Mesothelial cell of epicardium (in vitro differentiated cells): Measurements from ENCODE around the gene YAP1. TPM values are rescaled to one million over a fixed set of nuclear protein-coding genes. Genes with fewer than 3 reads are reported as not detected.

Source experiments
- DNase-seq, 2 experiments: peaks; one replicate each; pipeline ENCODE4 v3.0.0; 2021; ENCODE audit warnings: low spot score in 2 of 2; ENCODE audit not compliant: unreplicated experiment in 2 of 2
- H3K27ac Mint-ChIP-seq: 2 replicates; pipeline ENCODE4 v1.8.0; 2021; ENCODE audit warnings: mixed read lengths
- H3K27me3 Mint-ChIP-seq: 2 replicates; pipeline ENCODE4 v1.8.0; 2021; ENCODE audit warnings: low read depth, mixed read lengths
- H3K36me3 Mint-ChIP-seq: 2 replicates; pipeline ENCODE4 v1.8.0; 2021; ENCODE audit warnings: mixed read lengths
- H3K4me1 Mint-ChIP-seq: 2 replicates; pipeline ENCODE4 v1.8.0; 2021; ENCODE audit warnings: mixed read lengths
- H3K4me3 Mint-ChIP-seq: 2 replicates; pipeline ENCODE4 v1.8.0; 2021; ENCODE audit warnings: mild to moderate bottlenecking, moderate library complexity, mixed read lengths
- H3K9me3 Mint-ChIP-seq: 2 replicates; pipeline ENCODE4 v1.8.0; 2021; ENCODE audit warnings: mixed read lengths
- total RNA-seq: library from RNA; stranded (reverse); gene quantifications from 3 replicates; pipeline ENCODE4 v1.2.1, GENCODE V29; 2021
- TF ChIP-seq, protein P1 (sequence below): fragments of 200-600 bp; sonication (generic); IDR thresholded peaks from one replicate; pipeline ENCODE4 v1.5.0; 2021; ENCODE audit warnings: antibody characterized with exemption; ENCODE audit not compliant: unreplicated experiment

The YAP1 gene
- total RNA-seq, 1 donor from 2014 or later = 194 TPM

DNA sequence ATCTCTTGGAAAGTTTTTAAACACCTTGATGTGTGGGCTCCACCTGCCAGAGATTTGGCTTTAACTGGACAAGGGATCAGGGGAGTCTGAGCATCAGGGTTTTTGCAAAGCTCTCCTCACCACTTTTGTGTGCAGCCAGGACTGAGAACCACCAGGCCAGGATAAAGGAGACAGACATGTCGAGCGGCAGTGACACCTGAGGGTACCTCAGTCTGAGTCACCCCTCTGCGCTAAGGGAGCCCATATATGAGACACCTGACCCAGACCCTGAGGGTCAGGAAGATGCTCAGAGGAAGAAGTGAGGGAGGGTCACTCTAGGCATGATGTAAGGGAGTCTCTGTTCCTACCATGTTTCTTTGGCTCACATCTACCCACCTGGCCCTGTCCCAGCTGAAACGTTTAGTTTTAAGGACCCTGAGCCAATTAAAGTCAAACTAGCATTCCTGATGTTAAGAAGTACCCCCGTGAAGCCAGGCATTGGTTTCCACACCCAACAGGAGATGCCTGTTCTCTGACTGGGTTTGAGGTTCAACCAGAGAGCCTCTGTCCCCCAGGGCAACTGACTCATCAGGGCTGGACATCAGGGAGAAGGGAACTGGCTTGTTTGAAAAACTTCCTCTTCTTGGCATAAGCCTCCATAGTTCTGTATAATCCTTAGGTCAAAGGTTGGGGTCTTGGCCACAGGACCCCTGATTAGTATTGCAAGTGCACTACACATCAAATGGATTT, 134.6 kb downstream of the YAP1 start:
- H3K4me3 Mint-ChIP-seq = no peak overlapping the region
- no peaks in the 10 kb centered on the region for H3K36me3 Mint-ChIP-seq
- TF ChIP-seq, protein P1, sequence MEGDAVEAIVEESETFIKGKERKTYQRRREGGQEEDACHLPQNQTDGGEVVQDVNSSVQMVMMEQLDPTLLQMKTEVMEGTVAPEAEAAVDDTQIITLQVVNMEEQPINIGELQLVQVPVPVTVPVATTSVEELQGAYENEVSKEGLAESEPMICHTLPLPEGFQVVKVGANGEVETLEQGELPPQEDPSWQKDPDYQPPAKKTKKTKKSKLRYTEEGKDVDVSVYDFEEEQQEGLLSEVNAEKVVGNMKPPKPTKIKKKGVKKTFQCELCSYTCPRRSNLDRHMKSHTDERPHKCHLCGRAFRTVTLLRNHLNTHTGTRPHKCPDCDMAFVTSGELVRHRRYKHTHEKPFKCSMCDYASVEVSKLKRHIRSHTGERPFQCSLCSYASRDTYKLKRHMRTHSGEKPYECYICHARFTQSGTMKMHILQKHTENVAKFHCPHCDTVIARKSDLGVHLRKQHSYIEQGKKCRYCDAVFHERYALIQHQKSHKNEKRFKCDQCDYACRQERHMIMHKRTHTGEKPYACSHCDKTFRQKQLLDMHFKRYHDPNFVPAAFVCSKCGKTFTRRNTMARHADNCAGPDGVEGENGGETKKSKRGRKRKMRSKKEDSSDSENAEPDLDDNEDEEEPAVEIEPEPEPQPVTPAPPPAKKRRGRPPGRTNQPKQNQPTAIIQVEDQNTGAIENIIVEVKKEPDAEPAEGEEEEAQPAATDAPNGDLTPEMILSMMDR = no peak
- H3K27me3 Mint-ChIP-seq = no peaks in the 10 kb centered on the region
- no peak for DNase-seq
- no peak overlapping the region for H3K27ac Mint-ChIP-seq
- peaks cover 3% of the 10 kb centered on the region for H3K9me3 Mint-ChIP-seq
- H3K4me1 Mint-ChIP-seq = no peaks in the 10 kb centered on the region

DNA sequence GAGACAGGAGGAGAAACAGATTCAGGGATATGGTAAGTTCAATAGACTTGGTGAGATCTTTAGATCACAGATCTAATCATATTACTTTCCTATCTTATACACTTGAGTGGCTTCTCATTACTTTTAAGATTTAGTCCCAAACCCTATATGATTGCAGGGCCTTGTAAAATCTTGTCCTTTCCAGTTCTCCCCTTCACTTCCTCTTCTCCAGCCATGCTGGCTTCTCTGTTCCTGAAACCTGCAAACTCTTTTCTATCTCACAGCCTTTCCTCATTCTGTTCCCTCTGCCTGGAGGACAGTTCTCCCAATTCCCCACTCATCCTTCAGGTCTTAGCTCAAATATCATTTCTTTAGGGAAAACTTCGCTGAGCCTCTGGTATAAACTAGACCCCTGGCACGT, 141.2 kb downstream of the YAP1 start:
- Mint-ChIP-seq H3K9me3 (peaks cover 3% of the 10 kb centered on the region), H3K27ac (no peak overlapping the region), H3K36me3 (no peaks in the 10 kb centered on the region), H3K4me1 (peaks cover 21% of the 10 kb centered on the region), H3K27me3 (no peaks in the 10 kb centered on the region), H3K4me3 (no peak overlapping the region)
- TF ChIP-seq, protein P1 = no peak
- DNase-seq = no peak

DNA sequence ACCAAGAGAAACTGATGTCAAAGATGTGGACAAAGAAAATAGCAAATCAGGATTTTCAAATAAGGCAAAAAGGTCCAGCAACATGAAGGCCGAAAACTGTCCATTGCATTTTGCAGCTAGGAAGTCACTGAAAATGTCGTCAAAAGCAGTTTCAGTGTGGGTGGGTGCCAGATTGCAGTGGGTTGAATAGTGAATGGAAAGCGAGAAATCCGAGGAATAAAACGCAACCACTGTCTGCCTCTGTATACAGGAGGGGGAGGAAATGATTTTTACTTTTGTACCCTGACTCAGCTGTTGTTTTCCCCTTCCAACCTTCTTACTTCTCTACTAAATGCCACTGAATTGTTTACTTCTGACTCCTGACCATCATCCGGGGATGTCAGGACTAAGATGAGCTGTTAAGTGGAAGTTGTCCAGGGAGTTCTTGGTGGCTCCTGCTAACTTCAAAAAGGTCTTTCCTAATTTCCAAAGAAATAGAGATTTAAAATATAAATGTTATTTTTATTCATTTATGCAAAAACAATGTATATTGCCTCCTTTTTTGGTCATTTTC, 142.2 kb downstream of the YAP1 start:
- TF ChIP-seq, protein P1 = no peak
- no peak for DNase-seq
- Mint-ChIP-seq H3K9me3 (peaks cover 3% of the 10 kb centered on the region), H3K4me1 (peaks cover 25% of the 10 kb centered on the region), H3K4me3 (no peak overlapping the region), H3K27me3 (no peaks in the 10 kb centered on the region), H3K27ac (no peak overlapping the region), H3K36me3 (no peaks in the 10 kb centered on the region)

DNA sequence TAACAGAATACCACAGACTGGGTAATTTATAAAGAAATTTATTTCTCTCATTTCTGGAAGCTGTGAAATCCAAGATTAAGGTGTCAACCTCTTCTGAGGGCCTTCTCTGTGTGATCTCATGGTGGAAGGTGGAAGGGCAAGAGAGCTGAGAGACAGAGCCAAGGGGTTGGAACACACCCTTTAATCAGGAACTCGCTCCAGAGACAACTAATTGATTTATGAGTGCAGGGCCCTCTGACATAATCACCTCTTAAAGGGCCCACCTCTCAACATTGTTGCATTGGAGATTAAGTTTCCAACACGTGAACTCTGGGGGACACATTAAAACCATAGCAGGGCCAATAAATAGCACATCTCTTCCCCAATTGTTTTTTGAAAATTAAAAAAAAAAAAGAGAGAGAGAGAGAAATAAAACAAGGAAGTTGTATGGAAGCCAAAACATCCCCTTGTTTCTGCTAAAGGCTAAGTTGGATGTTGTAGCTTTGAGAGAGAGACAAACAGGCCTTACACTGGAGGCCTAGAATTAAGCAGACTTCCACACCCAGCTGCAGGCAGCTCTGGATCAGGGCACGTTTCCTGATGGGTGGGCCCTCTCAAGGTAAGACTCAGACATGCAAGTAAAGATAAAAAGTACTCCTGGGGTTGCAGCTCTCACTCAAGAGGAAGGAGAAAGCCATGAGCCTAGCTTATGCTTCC, 142.9 kb downstream of the YAP1 start:
- H3K27ac Mint-ChIP-seq = peak overlapping the region; percentile 80
- H3K36me3 Mint-ChIP-seq = no peaks in the 10 kb centered on the region
- H3K4me3 Mint-ChIP-seq = no peak overlapping the region
- H3K9me3 Mint-ChIP-seq = peaks cover 3% of the 10 kb centered on the region
- no peaks in the 10 kb centered on the region for H3K27me3 Mint-ChIP-seq
- peaks cover 26% of the 10 kb centered on the region for H3K4me1 Mint-ChIP-seq
- TF ChIP-seq, protein P1 = no peak
- DNase-seq = no peak

DNA sequence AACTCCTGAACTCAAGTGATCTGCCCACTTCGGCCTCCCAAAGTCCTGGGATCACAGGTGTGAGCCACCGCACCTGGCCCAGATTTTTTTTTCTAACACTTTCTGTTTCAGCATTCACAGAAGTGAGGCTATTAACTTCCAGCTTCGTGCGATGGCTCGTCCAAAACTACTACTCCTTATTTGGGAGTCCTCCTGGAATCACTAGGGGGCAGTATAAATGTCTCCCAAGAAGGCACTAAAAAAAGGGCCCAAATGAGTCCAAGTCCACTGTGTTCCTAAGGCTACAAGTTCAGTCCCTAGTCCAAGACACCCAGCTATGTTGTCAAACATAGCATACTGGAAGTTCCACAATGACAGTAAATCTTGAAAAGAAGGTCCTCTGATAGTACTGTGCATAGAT, 143.8 kb downstream of the YAP1 start:
- Mint-ChIP-seq H3K27me3 (no peaks in the 10 kb centered on the region), H3K4me3 (no peak overlapping the region), H3K9me3 (peaks cover under 1% of the 10 kb centered on the region), H3K36me3 (no peaks in the 10 kb centered on the region), H3K27ac (no peak overlapping the region), H3K4me1 (peaks cover 26% of the 10 kb centered on the region)
- no peak for DNase-seq
- TF ChIP-seq, protein P1 = no peak
